ENCODE data around the gene GRIK4.
"Not testable (repeated sequence)": the region's sequence is repeated elsewhere in the genome, so short reads cannot be mapped to it uniquely, and the experiment has no call there.

The GRIK4 gene

DNA sequence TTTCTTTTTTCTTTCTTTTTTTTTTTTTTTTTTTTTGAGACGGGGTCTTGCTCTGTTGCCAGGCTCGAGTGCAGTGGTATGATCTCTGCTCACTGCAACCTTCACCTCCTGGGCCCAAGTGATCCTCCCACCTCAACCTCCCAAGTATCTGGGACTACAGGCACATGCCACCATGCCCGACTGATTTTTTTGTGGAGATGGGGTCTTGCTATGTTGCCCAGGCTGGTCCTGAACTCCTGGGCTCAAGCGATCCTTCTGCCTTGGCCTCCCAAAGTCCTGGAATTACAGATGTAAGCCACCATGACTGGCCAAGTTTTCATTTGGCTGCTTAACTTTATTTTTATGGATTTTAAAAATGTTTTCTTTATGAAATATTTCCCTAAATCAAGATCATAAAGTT lies 520.1 kb downstream of the GRIK4 start:
- H3K4me3 ChIP-seq (ENCODE audit: low read length, poor library complexity, severe bottlenecking); H3K9me2 ChIP-seq (replicated peaks; ENCODE audit: low read depth, low read length); H3F3A ChIP-seq (ENCODE audit: low read depth); H3K36me3 ChIP-seq (ENCODE audit: insufficient read depth, low read length); H3K27me3 ChIP-seq (ENCODE audit: insufficient read depth, low read length, poor library complexity, severe bottlenecking); H2AFZ ChIP-seq (ENCODE audit: low read length); H3K9ac ChIP-seq (ENCODE audit: low read depth, low read length, poor library complexity, severe bottlenecking); H3K9me3 ChIP-seq (ENCODE audit: insufficient read depth, low read depth, low read length); H4K20me1 ChIP-seq (ENCODE audit: insufficient read depth, low read length, poor library complexity, severe bottlenecking); H3K4me2 ChIP-seq (ENCODE audit: low read depth, low read length, poor library complexity, severe bottlenecking): not testable (repeated sequence)
- H3K79me2 ChIP-seq (ENCODE audit: insufficient read depth, low read length): peaks cover 12% of the 10 kb centered on the region; the same call in 1 of the 2 replicates
- H3K4me1 ChIP-seq (ENCODE audit: insufficient read depth, low read length, poor library complexity, severe bottlenecking): peaks cover 13% of the 10 kb centered on the region

DNA sequence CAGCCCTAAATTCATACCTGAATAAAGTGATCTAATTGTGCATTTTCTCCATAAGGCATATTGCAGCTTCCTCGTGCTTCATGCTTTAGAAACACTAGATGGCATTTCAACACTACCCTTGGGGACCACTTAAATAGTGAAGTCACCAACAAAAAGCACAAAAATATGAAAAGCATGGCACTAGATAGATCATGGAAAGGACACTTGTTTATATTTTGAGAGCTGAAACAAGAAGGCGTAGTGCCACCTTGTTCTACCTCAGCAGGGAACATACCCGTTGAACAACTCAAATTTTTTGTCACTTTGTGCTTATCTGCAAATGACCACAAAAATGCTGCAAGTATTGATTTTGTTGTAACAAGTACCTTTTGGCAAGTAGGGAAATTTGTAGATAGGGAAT lies 521.0 kb downstream of the GRIK4 start:
- Histone ChIP-seq H4K20me1 (ENCODE audit: insufficient read depth, low read length, poor library complexity, severe bottlenecking) (peaks cover 5% of the 10 kb centered on the region), H3K4me2 (ENCODE audit: low read depth, low read length, poor library complexity, severe bottlenecking) (no peak overlapping the region), H3K36me3 (ENCODE audit: insufficient read depth, low read length) (no peaks in the 10 kb centered on the region), H3K9ac (ENCODE audit: low read depth, low read length, poor library complexity, severe bottlenecking) (no peak overlapping the region), H2AFZ (ENCODE audit: low read length) (no peak overlapping the region), H3K4me1 (ENCODE audit: insufficient read depth, low read length, poor library complexity, severe bottlenecking) (peaks cover 13% of the 10 kb centered on the region), H3F3A (ENCODE audit: low read depth) (no peaks in the 10 kb centered on the region), H3K27me3 (ENCODE audit: insufficient read depth, low read length, poor library complexity, severe bottlenecking) (no peaks in the 10 kb centered on the region), H3K79me2 (ENCODE audit: insufficient read depth, low read length) (peaks cover 8% of the 10 kb centered on the region; the same call in 1 of the 2 replicates), H3K9me3 (ENCODE audit: insufficient read depth, low read depth, low read length) (no peaks in the 10 kb centered on the region), H3K4me3 (ENCODE audit: low read length, poor library complexity, severe bottlenecking) (no peak overlapping the region), H3K9me2 (replicated peaks; ENCODE audit: low read depth, low read length) (no peaks in the 10 kb centered on the region)
- TF ChIP-seq CTCF (conservative IDR thresholded peaks at IDR 0.05; ENCODE audit: low read length): peak; percentile 52
- TF ChIP-seq EZH2phosphoT487 (IDR thresholded peaks at IDR 0.05; ENCODE audit: borderline replicate concordance): no peak

DNA sequence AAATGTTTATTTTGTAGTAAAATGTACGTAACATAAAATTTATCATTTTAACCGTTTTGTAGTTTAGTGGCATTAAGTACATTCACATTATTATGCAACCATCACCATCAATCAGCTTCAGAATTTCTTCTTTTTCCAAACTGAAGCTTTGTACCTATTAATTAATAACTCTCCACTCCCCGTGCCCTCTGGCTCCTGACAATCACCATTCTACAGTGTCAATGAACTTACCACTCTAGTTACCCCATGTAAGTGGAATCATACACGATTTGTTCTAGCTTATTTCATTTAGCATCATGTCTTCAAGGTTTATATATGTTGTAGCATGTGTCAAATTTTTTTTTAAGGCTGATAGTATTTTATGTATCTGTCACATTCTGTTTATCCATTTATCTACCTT lies 522.1 kb downstream of the GRIK4 start:
- Histone ChIP-seq H3F3A (ENCODE audit: low read depth) (no peaks in the 10 kb centered on the region), H4K20me1 (ENCODE audit: insufficient read depth, low read length, poor library complexity, severe bottlenecking) (peaks cover 5% of the 10 kb centered on the region), H3K9ac (ENCODE audit: low read depth, low read length, poor library complexity, severe bottlenecking) (no peak overlapping the region), H2AFZ (ENCODE audit: low read length) (no peak overlapping the region), H3K4me2 (ENCODE audit: low read depth, low read length, poor library complexity, severe bottlenecking) (no peak overlapping the region), H3K27me3 (ENCODE audit: insufficient read depth, low read length, poor library complexity, severe bottlenecking) (no peaks in the 10 kb centered on the region), H3K4me3 (ENCODE audit: low read length, poor library complexity, severe bottlenecking) (no peak overlapping the region), H3K4me1 (ENCODE audit: insufficient read depth, low read length, poor library complexity, severe bottlenecking) (peaks cover 13% of the 10 kb centered on the region), H3K36me3 (ENCODE audit: insufficient read depth, low read length) (no peaks in the 10 kb centered on the region), H3K9me3 (ENCODE audit: insufficient read depth, low read depth, low read length) (no peaks in the 10 kb centered on the region), H3K79me2 (ENCODE audit: insufficient read depth, low read length) (0 out of 2 replicates have a peak, but pooled peaks cover 5% of the 10 kb centered on the region), H3K9me2 (replicated peaks; ENCODE audit: low read depth, low read length) (no peaks in the 10 kb centered on the region)
- TF ChIP-seq EZH2phosphoT487 (IDR thresholded peaks at IDR 0.05; ENCODE audit: borderline replicate concordance): no peak
- no peak for TF ChIP-seq CTCF (conservative IDR thresholded peaks at IDR 0.05; ENCODE audit: low read length)

GRCh38 chr11:121035169-121035755 lies 523.7 kb downstream of the GRIK4 start:
- Histone ChIP-seq H3K79me2 (ENCODE audit: insufficient read depth, low read length) (no peaks in the 10 kb centered on the region), H3K9me2 (replicated peaks; ENCODE audit: low read depth, low read length) (no peaks in the 10 kb centered on the region), H3K4me2 (ENCODE audit: low read depth, low read length, poor library complexity, severe bottlenecking) (no peak overlapping the region), H3K9me3 (ENCODE audit: insufficient read depth, low read depth, low read length) (no peaks in the 10 kb centered on the region), H2AFZ (ENCODE audit: low read length) (no peak overlapping the region), H3K9ac (ENCODE audit: low read depth, low read length, poor library complexity, severe bottlenecking) (no peak overlapping the region), H3K36me3 (ENCODE audit: insufficient read depth, low read length) (no peaks in the 10 kb centered on the region), H3K4me3 (ENCODE audit: low read length, poor library complexity, severe bottlenecking) (no peak overlapping the region), H3K4me1 (ENCODE audit: insufficient read depth, low read length, poor library complexity, severe bottlenecking) (peaks cover 8% of the 10 kb centered on the region), H3F3A (ENCODE audit: low read depth) (no peaks in the 10 kb centered on the region), H4K20me1 (ENCODE audit: insufficient read depth, low read length, poor library complexity, severe bottlenecking) (peaks cover 2% of the 10 kb centered on the region), H3K27me3 (ENCODE audit: insufficient read depth, low read length, poor library complexity, severe bottlenecking) (no peaks in the 10 kb centered on the region)
- TF ChIP-seq CTCF (conservative IDR thresholded peaks at IDR 0.05; ENCODE audit: low read length) (no peak), EZH2phosphoT487 (IDR thresholded peaks at IDR 0.05; ENCODE audit: borderline replicate concordance) (no peak)
